Parathyroid adenoma (tissue), 2 donors: ENCODE measurements around the gene USP31.
A peak's percentile ranks its signal among the peaks of the same experiment; 100 is the strongest.

ENCODE experiments used
- H2AFZ ChIP-seq: fragments of 300-600 bp; sonication (generic); one replicate; pipeline ENCODE4 v1.7.0; 2017; ENCODE audit warnings: antibody characterized with exemption, mild to moderate bottlenecking
- H3K27ac ChIP-seq: fragments of 300-600 bp; sonication (generic); one replicate; pipeline ENCODE4 v1.7.0; 2017
- H3K27me3 ChIP-seq: fragments of 300-600 bp; sonication (generic); one replicate; pipeline ENCODE4 v1.7.0; 2017; ENCODE audit warnings: low read length; ENCODE audit not compliant: control insufficient read depth, insufficient read depth
- H3K36me3 ChIP-seq: fragments of 300-600 bp; sonication (generic); one replicate; pipeline ENCODE4 v1.7.0; 2017; ENCODE audit warnings: low read length; ENCODE audit not compliant: control insufficient read depth, insufficient read depth
- H3K4me1 ChIP-seq: fragments of 300-600 bp; sonication (generic); one replicate; pipeline ENCODE4 v1.7.0; 2017; ENCODE audit warnings: control low read depth
- H3K4me2 ChIP-seq: fragments of 300-600 bp; sonication (generic); one replicate; pipeline ENCODE4 v1.7.0; 2017; ENCODE audit warnings: low read length
- H3K4me3 ChIP-seq: fragments of 300-600 bp; sonication (generic); one replicate; pipeline ENCODE4 v1.7.0; 2017; ENCODE audit warnings: low read depth, low read length
- H3K79me2 ChIP-seq: fragments of 300-600 bp; sonication (generic); one replicate; pipeline ENCODE4 v1.7.0; 2017; ENCODE audit warnings: control low read depth
- H3K9ac ChIP-seq: fragments of 300-600 bp; sonication (generic); one replicate; pipeline ENCODE4 v1.7.0; 2017; ENCODE audit warnings: mild to moderate bottlenecking
- H3K9me3 ChIP-seq: fragments of 300-600 bp; sonication (generic); one replicate; pipeline ENCODE4 v1.7.0; 2017; ENCODE audit warnings: low read length; ENCODE audit not compliant: control insufficient read depth
- TF ChIP-seq, protein P1 (sequence below): fragments of 300-600 bp; sonication (generic); IDR thresholded peaks from one replicate; pipeline ENCODE4 v1.7.0; 2017; ENCODE audit warnings: antibody characterized with exemption, mild to moderate bottlenecking
- donor health status: primary hyperparathyroidism.

Gene USP31, protein sequence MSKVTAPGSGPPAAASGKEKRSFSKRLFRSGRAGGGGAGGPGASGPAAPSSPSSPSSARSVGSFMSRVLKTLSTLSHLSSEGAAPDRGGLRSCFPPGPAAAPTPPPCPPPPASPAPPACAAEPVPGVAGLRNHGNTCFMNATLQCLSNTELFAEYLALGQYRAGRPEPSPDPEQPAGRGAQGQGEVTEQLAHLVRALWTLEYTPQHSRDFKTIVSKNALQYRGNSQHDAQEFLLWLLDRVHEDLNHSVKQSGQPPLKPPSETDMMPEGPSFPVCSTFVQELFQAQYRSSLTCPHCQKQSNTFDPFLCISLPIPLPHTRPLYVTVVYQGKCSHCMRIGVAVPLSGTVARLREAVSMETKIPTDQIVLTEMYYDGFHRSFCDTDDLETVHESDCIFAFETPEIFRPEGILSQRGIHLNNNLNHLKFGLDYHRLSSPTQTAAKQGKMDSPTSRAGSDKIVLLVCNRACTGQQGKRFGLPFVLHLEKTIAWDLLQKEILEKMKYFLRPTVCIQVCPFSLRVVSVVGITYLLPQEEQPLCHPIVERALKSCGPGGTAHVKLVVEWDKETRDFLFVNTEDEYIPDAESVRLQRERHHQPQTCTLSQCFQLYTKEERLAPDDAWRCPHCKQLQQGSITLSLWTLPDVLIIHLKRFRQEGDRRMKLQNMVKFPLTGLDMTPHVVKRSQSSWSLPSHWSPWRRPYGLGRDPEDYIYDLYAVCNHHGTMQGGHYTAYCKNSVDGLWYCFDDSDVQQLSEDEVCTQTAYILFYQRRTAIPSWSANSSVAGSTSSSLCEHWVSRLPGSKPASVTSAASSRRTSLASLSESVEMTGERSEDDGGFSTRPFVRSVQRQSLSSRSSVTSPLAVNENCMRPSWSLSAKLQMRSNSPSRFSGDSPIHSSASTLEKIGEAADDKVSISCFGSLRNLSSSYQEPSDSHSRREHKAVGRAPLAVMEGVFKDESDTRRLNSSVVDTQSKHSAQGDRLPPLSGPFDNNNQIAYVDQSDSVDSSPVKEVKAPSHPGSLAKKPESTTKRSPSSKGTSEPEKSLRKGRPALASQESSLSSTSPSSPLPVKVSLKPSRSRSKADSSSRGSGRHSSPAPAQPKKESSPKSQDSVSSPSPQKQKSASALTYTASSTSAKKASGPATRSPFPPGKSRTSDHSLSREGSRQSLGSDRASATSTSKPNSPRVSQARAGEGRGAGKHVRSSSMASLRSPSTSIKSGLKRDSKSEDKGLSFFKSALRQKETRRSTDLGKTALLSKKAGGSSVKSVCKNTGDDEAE (N-terminal part only)

GRCh38 chr16:23149267-23149992 is at the start of gene USP31:
USP31 (minus strand) TSS chr16:23149452; CDS start chr16:23149270, 182 bp downstream.
- Histone ChIP-seq H3K9ac (no peak within 1 kb of the TSS), H3K27ac (peak within 1 kb of the TSS; percentile 70), H3K4me3 (peak within 1 kb of the TSS; percentile 68), H3K4me2 (peak within 1 kb of the TSS; percentile 80), H3K27me3 (no peaks in the 10 kb centered on the region), H2AFZ (peak within 1 kb of the TSS; percentile 92), H3K9me3 (no peaks in the 10 kb centered on the region), H3K36me3 (no peaks in the 10 kb centered on the region), H3K4me1 (peaks cover 7% of the 10 kb centered on the region), H3K79me2 (peaks cover 18% of the 10 kb centered on the region)
- TF ChIP-seq, protein P1, sequence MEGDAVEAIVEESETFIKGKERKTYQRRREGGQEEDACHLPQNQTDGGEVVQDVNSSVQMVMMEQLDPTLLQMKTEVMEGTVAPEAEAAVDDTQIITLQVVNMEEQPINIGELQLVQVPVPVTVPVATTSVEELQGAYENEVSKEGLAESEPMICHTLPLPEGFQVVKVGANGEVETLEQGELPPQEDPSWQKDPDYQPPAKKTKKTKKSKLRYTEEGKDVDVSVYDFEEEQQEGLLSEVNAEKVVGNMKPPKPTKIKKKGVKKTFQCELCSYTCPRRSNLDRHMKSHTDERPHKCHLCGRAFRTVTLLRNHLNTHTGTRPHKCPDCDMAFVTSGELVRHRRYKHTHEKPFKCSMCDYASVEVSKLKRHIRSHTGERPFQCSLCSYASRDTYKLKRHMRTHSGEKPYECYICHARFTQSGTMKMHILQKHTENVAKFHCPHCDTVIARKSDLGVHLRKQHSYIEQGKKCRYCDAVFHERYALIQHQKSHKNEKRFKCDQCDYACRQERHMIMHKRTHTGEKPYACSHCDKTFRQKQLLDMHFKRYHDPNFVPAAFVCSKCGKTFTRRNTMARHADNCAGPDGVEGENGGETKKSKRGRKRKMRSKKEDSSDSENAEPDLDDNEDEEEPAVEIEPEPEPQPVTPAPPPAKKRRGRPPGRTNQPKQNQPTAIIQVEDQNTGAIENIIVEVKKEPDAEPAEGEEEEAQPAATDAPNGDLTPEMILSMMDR: no peak

- TF ChIP-seq, protein P1: no peak
- H2AFZ ChIP-seq: no peak overlapping the region
These were observed 47.3 kb upstream of the USP31 start for GRCh38 chr16:23196539-23196938.

DNA sequence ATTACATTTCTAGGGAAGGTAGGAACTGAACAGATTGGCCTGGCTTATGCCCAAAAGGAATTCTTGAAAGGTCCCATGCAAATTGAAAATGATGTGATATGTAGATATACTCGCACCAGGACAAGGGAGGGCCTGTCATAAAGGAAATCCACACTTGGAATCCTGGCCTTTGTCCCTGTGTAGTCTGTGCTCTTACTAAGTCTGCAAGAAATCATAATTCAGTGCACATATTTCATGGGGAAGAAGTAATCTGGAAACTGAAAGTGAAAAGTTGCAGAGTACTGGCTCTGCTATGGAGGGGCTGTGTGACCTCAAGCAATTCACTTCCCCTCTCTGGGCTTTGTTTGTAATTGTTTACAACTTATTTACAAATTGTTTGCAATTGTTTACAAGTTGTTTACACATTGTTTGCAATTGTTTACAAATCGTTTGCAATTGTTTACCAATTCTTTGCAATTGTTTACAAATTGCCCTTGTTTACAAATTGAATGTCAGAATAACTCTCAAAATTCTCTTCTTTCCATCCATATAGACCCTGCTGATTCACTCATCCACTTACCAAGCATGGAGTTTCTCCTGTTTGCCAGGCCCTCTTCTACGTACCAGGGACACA is 46.2 kb upstream of the USP31 start:
- TF ChIP-seq, protein P1: no peak
- no peak overlapping the region for H3K27ac ChIP-seq
- H2AFZ ChIP-seq: no peak overlapping the region
- H3K4me1 ChIP-seq: no peaks in the 10 kb centered on the region
- H3K36me3 ChIP-seq: no peaks in the 10 kb centered on the region
- no peak overlapping the region for H3K4me2 ChIP-seq
- no peak overlapping the region for H3K4me3 ChIP-seq
- H3K79me2 ChIP-seq: no peaks in the 10 kb centered on the region
- no peaks in the 10 kb centered on the region for H3K9me3 ChIP-seq
- no peaks in the 10 kb centered on the region for H3K27me3 ChIP-seq
- no peak overlapping the region for H3K9ac ChIP-seq

More at GRCh38 chr16:23196539-23196938, 47.3 kb upstream of the USP31 start:
- Histone ChIP-seq H3K36me3 (no peaks in the 10 kb centered on the region), H3K4me3 (no peak overlapping the region), H3K9me3 (no peaks in the 10 kb centered on the region), H3K4me2 (no peak overlapping the region), H3K9ac (no peak overlapping the region), H3K4me1 (no peaks in the 10 kb centered on the region), H3K27ac (no peak overlapping the region), H3K79me2 (no peaks in the 10 kb centered on the region), H3K27me3 (no peaks in the 10 kb centered on the region)
